ENCODE data around the gene PAX7.

DNA sequence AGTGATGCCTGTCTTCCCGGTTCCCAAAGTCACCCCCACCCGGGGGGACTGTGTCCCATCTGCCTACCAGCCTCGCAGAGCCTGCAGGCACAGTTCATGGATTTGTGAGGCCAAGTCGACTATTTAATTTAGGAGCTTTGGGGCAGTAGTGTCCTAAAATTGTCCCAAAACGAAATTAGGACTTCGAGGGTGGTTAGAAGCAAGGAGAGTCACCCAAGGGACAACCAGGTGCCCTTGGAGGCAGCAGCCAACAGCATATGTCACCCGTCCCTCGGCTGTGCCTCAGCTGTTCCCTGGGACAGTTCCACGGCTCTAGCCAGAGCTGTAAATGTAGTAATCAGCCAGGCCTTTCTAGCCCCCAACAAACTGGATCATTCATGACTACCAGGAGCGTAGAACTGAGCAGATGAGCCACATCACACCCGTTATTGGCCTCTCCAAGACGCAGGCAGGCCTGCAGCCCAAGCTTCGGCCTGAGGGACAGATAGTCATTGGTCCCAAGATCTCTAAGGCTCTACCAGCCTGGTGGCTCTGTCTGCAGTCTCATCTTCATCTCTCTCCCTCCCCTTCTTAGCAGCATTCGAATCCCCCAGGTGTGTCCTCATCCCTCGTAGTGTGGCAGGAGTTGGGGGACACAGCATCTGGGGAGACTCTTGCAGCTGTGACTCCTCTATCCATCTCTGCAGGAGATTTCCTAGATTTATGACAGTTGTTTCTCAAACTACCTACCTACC lies 2.9 kb downstream of the PAX7 start:
- no peak for TF ChIP-seq RARB (CRISPR knock-in tag; IDR thresholded peaks at IDR 0.05)
- TF ChIP-seq, protein P1, sequence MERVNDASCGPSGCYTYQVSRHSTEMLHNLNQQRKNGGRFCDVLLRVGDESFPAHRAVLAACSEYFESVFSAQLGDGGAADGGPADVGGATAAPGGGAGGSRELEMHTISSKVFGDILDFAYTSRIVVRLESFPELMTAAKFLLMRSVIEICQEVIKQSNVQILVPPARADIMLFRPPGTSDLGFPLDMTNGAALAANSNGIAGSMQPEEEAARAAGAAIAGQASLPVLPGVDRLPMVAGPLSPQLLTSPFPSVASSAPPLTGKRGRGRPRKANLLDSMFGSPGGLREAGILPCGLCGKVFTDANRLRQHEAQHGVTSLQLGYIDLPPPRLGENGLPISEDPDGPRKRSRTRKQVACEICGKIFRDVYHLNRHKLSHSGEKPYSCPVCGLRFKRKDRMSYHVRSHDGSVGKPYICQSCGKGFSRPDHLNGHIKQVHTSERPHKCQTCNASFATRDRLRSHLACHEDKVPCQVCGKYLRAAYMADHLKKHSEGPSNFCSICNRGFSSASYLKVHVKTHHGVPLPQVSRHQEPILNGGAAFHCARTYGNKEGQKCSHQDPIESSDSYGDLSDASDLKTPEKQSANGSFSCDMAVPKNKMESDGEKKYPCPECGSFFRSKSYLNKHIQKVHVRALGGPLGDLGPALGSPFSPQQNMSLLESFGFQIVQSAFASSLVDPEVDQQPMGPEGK (CRISPR knock-in tag; IDR thresholded peaks at IDR 0.05; ENCODE audit: borderline replicate concordance), result no peak
- TF ChIP-seq ZC3H10 (CRISPR knock-in tag; IDR thresholded peaks at IDR 0.05), result no peak
- TF ChIP-seq ESRRG (CRISPR knock-in tag; IDR thresholded peaks at IDR 0.05), result no peak
- TF ChIP-seq TSHZ2 (CRISPR knock-in tag; IDR thresholded peaks at IDR 0.05), result no peak
- no peak for TF ChIP-seq ISL1 (CRISPR knock-in tag; IDR thresholded peaks at IDR 0.05)
- TF ChIP-seq PPARA (CRISPR knock-in tag; IDR thresholded peaks at IDR 0.05; ENCODE audit: borderline replicate concordance), result no peak
- TF ChIP-seq TCF4 (CRISPR knock-in tag; IDR thresholded peaks at IDR 0.05; ENCODE audit: borderline replicate concordance), result no peak
- no peak for TF ChIP-seq CSDC2 (CRISPR knock-in tag; IDR thresholded peaks at IDR 0.05)
- TF ChIP-seq OSR1 (CRISPR knock-in tag; IDR thresholded peaks at IDR 0.05), result no peak
- no peak for TF ChIP-seq ZFP30 (CRISPR knock-in tag; IDR thresholded peaks at IDR 0.05)
- TF ChIP-seq SNAI2 (CRISPR knock-in tag; IDR thresholded peaks at IDR 0.05), result no peak
